Suprapubic skin (tissue), 4 donors: ENCODE results near the gene GIMAP8.

Experiments used
- EP300 ChIP-seq: sonication (generic); formaldehyde crosslinking; IDR thresholded peaks from one replicate; pipeline ENCODE4 v1.6.1; 2017; ENCODE audit warnings: antibody characterized with exemption
- POLR2AphosphoS5 ChIP-seq, 3 donors: sonication (generic); formaldehyde crosslinking; IDR thresholded peaks; one replicate each; pipeline ENCODE4 v1.6.1; 2017; ENCODE audit warnings: antibody characterized with exemption in 3 of 3

GRCh38 chr7:150507947-150508602 is 57.6 kb downstream of the GIMAP8 start:
- TF ChIP-seq POLR2AphosphoS5 (IDR thresholded peaks at IDR 0.05), result no peak
- no peak for TF ChIP-seq EP300
